ENCODE results near the gene SNX21. TPM values are rescaled to one million over a fixed set of nuclear protein-coding genes. Genes with fewer than 3 reads are reported as not detected.

Gene SNX21
- total and polyA plus RNA-seq, 2 donors (not counting 1 experiment from before 2014, with no cell fraction given): 2.2 to 2.4 TPM

DNA sequence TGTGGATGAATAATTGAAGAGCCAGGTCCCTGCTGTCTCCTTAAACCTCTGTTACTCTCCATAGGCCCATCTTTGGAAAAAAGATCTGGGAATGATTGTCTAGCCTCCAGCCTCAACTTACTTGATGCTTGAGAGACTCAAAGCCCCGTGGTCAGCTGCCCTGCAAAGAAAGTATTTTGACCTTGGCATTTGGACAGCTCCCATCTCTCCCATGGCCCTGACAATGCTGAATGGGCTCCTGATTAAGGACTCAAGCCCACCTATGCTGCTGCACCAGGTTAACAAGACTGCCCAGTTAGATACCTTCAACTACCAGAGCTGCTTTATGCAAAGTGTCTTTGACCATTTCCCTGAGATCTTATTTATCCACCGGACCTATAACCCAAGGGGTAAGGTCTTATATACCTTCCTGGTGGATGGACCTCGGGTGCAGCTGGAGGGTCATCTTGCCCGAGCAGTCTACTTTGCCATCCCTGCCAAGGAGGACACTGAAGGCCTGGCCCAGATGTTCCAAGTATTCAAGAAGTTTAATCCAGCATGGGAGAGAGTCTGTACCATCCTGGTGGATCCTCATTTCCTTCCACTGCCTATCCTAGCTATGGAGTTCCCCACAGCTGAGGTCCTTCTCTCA is 49.0 kb downstream of the SNX21 start:
- H3K4me1 ChIP-seq (ENCODE audit: control insufficient read depth in 2 of 2, insufficient read depth in 2 of 2, low read length in 2 of 2): peaks cover 3 to 19% of the 10 kb centered on the region in 2 donors
- no peaks in the 10 kb centered on the region for H3K9me3 Mint-ChIP-seq (ENCODE audit: insufficient read depth)
- no peak overlapping the region for H3K27ac ChIP-seq (ENCODE audit: low read length in 2 of 2)
- 96% methylated on average over 4 of the region's 4 CpGs for WGBS (ENCODE audit: insufficient coverage)
- H3K36me3 ChIP-seq (replicated peaks in 1 of 2; ENCODE audit: control extremely low read depth in 1 of 2, control insufficient read depth in 1 of 2, extremely low read depth in 1 of 2, insufficient read depth in 2 of 2, low read length in 1 of 2): peaks cover 0 to 47% of the 10 kb centered on the region in 2 experiments
- H3K4me1 Mint-ChIP-seq: peaks cover 33% of the 10 kb centered on the region
- no peak for ATAC-seq (ENCODE audit: low read depth)
- peak overlapping the region; percentile 65 for H3K27ac Mint-ChIP-seq
- H3K27me3 Mint-ChIP-seq: no peaks in the 10 kb centered on the region
- H3K79me2 ChIP-seq (ENCODE audit: control insufficient read depth, insufficient read depth, low read length): peaks cover 36% of the 10 kb centered on the region
- H3K9me3 ChIP-seq (ENCODE audit: control extremely low read depth in 1 of 3, control insufficient read depth in 2 of 3, insufficient read depth in 1 of 3, low read length in 2 of 3): no peaks in the 10 kb centered on the region
- peak; percentile 4 for DNase-seq
- no peaks in the 10 kb centered on the region for H3K27me3 ChIP-seq (replicated peaks in 1 of 4; ENCODE audit: control extremely low read depth in 1 of 4, control insufficient read depth in 3 of 4, insufficient read depth in 4 of 4, low read length in 3 of 4)
- H2AFZ ChIP-seq (ENCODE audit: insufficient read depth, low read depth, low read length, poor library complexity, severe bottlenecking): no peak overlapping the region
- peak overlapping the region; percentile 73 for H3K4me3 Mint-ChIP-seq
- CTCF ChIA-PET: interaction anchor here (1.5 to 2.5 kb wide), 2 partner anchors 8 to 41 kb away, joined by 4 to 11 read pairs; partner anchors contain the start of gene NEURL2
- POLR2A ChIA-PET: interaction anchor here (1.1 to 3.6 kb wide), 3 partner anchors 10 to 51 kb away, joined by 3 to 19 read pairs (median 4); partner anchors contain the start of gene PCIF1
- intact Hi-C loops (cut with micrococcal nuclease): no loop called here
- no peak overlapping the region for H3K4me3 ChIP-seq (ENCODE audit: control extremely low read depth in 1 of 5, extremely low read depth in 1 of 5, insufficient read depth in 1 of 5, low read depth in 2 of 5, low read length in 4 of 5)
- TF ChIP-seq, protein P1, sequence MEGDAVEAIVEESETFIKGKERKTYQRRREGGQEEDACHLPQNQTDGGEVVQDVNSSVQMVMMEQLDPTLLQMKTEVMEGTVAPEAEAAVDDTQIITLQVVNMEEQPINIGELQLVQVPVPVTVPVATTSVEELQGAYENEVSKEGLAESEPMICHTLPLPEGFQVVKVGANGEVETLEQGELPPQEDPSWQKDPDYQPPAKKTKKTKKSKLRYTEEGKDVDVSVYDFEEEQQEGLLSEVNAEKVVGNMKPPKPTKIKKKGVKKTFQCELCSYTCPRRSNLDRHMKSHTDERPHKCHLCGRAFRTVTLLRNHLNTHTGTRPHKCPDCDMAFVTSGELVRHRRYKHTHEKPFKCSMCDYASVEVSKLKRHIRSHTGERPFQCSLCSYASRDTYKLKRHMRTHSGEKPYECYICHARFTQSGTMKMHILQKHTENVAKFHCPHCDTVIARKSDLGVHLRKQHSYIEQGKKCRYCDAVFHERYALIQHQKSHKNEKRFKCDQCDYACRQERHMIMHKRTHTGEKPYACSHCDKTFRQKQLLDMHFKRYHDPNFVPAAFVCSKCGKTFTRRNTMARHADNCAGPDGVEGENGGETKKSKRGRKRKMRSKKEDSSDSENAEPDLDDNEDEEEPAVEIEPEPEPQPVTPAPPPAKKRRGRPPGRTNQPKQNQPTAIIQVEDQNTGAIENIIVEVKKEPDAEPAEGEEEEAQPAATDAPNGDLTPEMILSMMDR (IDR thresholded peaks at IDR 0.05): no peak
- no peak for TF ChIP-seq EZH2 (IDR thresholded peaks at IDR 0.05; ENCODE audit: borderline replicate concordance, insufficient read depth, low read depth, low read length, poor library complexity, severe bottlenecking)
- no peak overlapping the region for H3K4me2 ChIP-seq (replicated peaks; ENCODE audit: low read depth, low read length, poor library complexity, severe bottlenecking)
- H3K9ac ChIP-seq (ENCODE audit: low read length): no peak overlapping the region
- no peaks in the 10 kb centered on the region for H4K20me1 ChIP-seq (ENCODE audit: control insufficient read depth, insufficient read depth, low read length, poor library complexity, severe bottlenecking)

DNA sequence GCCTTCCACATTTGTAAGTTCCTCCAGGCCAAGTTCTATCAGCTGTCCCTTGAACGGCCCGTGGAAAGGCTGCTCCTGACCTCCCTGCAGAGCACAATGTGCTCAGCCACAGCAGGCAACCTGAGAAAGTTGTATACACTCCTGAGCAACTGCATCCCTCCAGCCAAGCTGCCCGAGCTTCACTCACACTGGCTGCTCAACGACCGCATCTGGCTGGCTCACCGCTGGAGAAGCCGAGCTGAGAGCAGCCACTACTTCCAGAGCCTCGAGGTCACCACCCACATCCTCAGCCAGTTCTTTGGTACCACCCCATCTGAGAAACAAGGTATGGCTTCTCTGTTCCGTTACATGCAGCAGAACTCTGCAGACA is 49.5 kb downstream of the SNX21 start:
- WGBS (ENCODE audit: insufficient coverage): 95% methylated on average over 9 of the region's 9 CpGs
- Histone ChIP-seq H3K9ac (ENCODE audit: low read length) (no peak overlapping the region), H3K27ac (ENCODE audit: low read length in 2 of 2) (no peak overlapping the region), H3K4me1 (ENCODE audit: control insufficient read depth in 2 of 2, insufficient read depth in 2 of 2, low read length in 2 of 2) (peaks cover 3 to 19% of the 10 kb centered on the region in 2 donors), H3K4me2 (replicated peaks; ENCODE audit: low read depth, low read length, poor library complexity, severe bottlenecking) (no peak overlapping the region), H3K4me3 (ENCODE audit: control extremely low read depth in 1 of 5, extremely low read depth in 1 of 5, insufficient read depth in 1 of 5, low read depth in 2 of 5, low read length in 4 of 5) (no peak overlapping the region), H2AFZ (ENCODE audit: insufficient read depth, low read depth, low read length, poor library complexity, severe bottlenecking) (no peak overlapping the region), H3K36me3 (replicated peaks in 1 of 2; ENCODE audit: control extremely low read depth in 1 of 2, control insufficient read depth in 1 of 2, extremely low read depth in 1 of 2, insufficient read depth in 2 of 2, low read length in 1 of 2) (peaks cover 0 to 42% of the 10 kb centered on the region in 2 experiments), H3K9me3 (ENCODE audit: control extremely low read depth in 1 of 3, control insufficient read depth in 2 of 3, insufficient read depth in 1 of 3, low read length in 2 of 3) (no peaks in the 10 kb centered on the region), H4K20me1 (ENCODE audit: control insufficient read depth, insufficient read depth, low read length, poor library complexity, severe bottlenecking) (no peaks in the 10 kb centered on the region), H3K79me2 (ENCODE audit: control insufficient read depth, insufficient read depth, low read length) (peaks cover 36% of the 10 kb centered on the region), H3K27me3 (replicated peaks in 1 of 4; ENCODE audit: control extremely low read depth in 1 of 4, control insufficient read depth in 3 of 4, insufficient read depth in 4 of 4, low read length in 3 of 4) (no peaks in the 10 kb centered on the region)
- CTCF ChIA-PET: no interaction called here
- Mint-ChIP-seq H3K4me3 (peak overlapping the region; percentile 73), H3K27ac (peak overlapping the region; percentile 65), H3K27me3 (no peaks in the 10 kb centered on the region), H3K9me3 (ENCODE audit: insufficient read depth) (no peaks in the 10 kb centered on the region), H3K4me1 (peaks cover 33% of the 10 kb centered on the region)
- POLR2A ChIA-PET: interaction anchor here (1.1 to 3.6 kb wide), 2 partner anchors 27 to 51 kb away, joined by 4 to 19 read pairs; partner anchors contain the start of gene PCIF1
- DNase-seq (no peak), ATAC-seq (ENCODE audit: low read depth) (no peak)
- TF ChIP-seq, protein P1 (IDR thresholded peaks at IDR 0.05): no peak
- no peak for TF ChIP-seq EZH2 (IDR thresholded peaks at IDR 0.05; ENCODE audit: borderline replicate concordance, insufficient read depth, low read depth, low read length, poor library complexity, severe bottlenecking)
- intact Hi-C loops (cut with micrococcal nuclease): no loop called here
